Measurements from ENCODE around the gene CMTM3.

- no peak for TF ChIP-seq CTCF (IDR thresholded peaks at IDR 0.05)
- TF ChIP-seq POLR2A (IDR thresholded peaks at IDR 0.05) = no peak
- no peak for TF ChIP-seq EP300 (IDR thresholded peaks at IDR 0.05)
Measured at GRCh38 chr16:66610111-66610820, 5.8 kb downstream of the CMTM3 start.
